GM08714 (cell line): Measurements from ENCODE around the gene ZNF566.

ENCODE experiments used
- H3K4me3 ChIP-seq: fragments of 200-500 bp; sonication (Bioruptor generic); 2 replicates; pipeline ENCODE4 v1.5.1; 2014; ENCODE audit warnings: mild to moderate bottlenecking, low read length, inconsistent platforms
- ZNF274 ChIP-seq: IDR thresholded peaks from 2 replicates; pipeline ENCODE4 v1.6.1; 2012; ENCODE audit warnings: mild to moderate bottlenecking, low read depth, low read length

ZNF566 gene

DNA sequence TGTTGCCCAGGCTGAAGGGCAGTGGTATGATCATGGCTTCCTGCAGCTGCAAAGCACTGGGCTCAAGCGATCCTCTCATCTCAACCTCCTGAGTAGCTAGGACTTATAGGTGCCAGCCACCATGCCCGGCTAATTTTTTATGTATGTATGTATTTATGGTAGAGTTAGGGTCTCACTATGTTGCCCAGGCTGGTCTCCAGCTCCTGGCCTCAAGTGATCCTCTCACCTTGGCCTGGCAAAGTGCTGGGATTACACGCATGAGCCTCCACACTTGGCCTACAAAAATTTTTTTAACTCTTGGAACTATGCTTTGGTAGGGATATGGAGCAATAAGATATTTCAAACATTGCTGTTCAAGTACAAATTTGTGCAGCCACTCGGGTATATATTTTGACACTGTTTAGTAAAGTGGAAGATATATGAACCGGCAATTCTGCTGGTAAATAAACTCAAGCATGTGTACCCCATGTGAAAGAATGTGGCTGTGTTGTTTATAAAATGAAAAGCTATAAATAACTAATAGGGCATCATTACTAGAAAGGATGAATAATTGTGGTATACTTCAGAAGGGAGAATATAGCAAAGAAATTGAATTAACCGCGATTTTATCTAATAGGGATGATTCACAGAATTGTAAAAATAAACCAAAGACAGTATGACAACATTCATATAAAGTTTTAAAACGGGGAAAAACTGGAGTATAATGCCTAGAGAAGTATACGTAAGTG is 1.1 kb downstream of the ZNF566 start:
- TF ChIP-seq ZNF274, result no peak

DNA sequence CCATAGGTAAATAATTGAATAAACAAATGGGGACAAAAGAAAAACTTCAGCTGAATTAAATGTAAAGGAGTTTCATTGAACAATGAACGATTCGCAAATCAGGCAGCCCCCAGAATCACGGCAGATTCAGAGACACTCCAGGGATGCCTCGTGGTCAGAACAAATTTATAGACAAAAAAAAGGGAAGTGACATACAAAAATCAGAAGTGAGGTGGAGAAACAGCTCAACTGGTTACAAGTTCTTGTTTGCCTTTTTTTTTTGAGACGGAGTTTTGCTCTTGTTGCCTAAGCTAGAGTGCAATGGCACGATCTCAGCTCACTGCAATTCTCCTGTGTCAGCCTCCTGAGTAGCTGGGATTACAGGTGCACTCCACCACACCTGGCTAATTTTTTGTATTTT is 5.7 kb downstream of the ZNF566 start:
- no peak overlapping the region for H3K4me3 ChIP-seq
- no peak for TF ChIP-seq ZNF274

More for the DNA sequence above, 1.1 kb downstream of the ZNF566 start:
- H3K4me3 ChIP-seq, result peak overlapping the region; percentile 69

DNA sequence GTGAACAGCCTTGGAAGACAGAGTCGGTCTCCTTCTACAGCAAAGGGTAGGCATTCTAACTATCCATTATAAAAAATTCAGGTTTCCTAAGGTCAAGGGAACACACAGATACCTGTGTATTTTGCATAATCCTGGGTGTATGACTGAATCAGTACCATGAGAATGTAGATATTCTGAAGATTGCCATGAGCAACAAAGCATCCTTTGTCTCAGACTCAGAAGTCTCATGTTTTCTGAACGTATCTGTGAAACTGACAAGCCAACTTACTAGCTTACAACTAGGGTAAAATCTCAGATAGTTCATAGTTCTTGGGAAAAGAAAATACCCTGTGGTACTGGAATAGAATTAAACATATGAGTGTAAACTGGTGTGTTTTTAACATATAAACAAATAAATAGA is 6.5 kb downstream of the ZNF566 start:
- TF ChIP-seq ZNF274, result no peak
- H3K4me3 ChIP-seq, result no peak overlapping the region

DNA sequence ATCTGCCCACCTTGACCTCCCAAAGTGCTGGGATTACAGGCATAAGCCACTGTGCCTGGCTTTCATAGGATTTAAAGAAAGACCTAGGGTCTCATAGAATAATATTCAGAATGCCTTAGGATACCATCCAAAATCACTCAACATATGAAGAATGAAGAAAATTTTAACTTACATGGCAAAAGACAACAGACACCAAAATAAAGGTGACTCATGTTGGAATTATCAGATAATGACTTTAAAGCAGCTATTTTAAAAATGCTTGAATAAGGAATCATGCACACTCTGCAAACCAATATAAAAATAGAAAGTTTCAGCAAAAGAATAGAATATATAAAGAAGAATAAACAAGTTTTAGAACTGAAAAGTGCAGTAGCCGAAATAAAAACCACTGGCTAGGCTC is 29.3 kb downstream of the ZNF566 start:
- no peak for TF ChIP-seq ZNF274
- no peak overlapping the region for H3K4me3 ChIP-seq

DNA sequence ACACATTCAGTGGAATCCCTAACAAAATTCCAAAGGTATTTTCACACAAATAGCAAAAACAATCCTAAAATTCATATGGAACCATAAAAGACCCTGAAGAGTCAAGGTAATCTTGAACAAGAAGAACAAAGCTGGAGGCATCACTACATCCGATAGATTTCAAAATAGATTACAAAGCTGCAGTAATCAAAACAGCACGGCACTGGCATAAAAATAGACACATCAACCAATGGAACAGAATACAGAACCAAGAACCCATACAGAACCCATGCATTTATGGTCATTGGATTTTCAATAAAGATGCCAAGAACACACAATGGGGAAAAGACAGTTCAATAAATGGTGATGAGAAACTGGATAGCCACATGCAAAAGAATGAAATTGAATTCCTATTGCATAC is 32.5 kb downstream of the ZNF566 start:
- H3K4me3 ChIP-seq, result no peak overlapping the region
- no peak for TF ChIP-seq ZNF274

DNA sequence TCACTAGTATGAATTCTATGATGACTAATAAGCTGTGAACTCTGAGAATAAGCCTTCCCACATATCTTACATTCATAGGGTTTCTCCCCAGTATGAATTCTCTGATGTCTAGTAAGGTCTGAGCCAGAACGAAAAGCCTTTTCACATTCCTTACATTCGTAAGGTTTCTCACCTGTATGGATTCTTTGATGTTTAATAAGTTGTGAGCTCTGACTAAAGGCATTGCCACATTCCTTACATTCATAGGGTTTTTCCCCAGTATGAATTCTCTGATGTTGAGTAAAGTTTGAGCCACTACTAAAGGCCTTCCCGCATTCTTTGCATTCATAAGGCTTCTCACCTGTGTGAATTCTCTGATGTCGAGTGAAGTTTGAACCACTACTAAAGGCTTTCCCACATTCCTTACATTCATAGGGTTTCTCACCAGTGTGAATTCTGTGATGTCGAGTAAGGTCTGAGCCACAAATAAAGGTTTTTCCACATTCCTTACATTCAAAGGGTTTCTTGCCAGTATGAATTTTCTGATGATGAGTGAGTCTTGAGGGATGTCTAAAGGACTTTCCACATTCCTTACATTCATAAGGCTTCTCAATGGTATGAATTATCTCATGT is 40.2 kb downstream of the ZNF566 start:
- peak; percentile 91 for TF ChIP-seq ZNF274
- H3K4me3 ChIP-seq, result no peak overlapping the region

DNA sequence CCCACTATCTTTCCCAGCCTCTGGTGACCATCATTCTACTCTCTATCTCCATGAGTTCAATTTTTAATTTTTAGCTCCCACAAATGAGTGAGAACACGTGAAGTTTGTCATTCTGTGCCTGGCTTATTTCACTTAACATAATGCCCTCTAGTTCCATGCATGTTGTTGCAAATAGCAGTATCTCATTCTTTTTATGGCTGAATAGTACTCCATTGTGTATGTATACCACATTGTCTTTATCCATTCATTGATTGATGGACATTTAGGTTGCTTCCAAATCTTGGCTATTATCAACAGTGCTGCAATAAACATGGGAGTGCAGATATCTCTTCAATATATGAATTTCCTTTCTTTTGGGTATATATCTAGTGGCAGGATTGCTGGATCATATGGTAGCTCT is 48.0 kb downstream of the ZNF566 start:
- TF ChIP-seq ZNF274, result no peak
- no peak overlapping the region for H3K4me3 ChIP-seq

DNA sequence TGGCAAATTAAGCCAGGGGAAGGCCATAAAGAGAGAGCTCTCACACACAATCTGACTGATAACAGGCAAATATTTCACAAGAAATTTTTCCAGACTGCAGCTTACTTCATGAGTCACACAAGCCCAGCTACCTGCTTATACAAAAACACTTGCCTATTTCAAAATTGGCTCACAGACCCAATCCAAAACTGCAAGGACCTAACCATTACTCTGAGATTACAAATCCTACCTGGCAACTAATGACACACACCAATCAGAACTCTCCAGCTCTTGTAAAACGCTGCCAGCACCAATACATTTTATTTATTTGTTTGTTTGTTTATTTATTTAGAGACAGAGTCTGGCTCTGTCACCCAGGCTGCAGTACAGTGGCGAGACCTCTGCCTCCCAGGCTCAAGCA is 52.8 kb downstream of the ZNF566 start:
- no peak for TF ChIP-seq ZNF274
- no peak overlapping the region for H3K4me3 ChIP-seq

DNA sequence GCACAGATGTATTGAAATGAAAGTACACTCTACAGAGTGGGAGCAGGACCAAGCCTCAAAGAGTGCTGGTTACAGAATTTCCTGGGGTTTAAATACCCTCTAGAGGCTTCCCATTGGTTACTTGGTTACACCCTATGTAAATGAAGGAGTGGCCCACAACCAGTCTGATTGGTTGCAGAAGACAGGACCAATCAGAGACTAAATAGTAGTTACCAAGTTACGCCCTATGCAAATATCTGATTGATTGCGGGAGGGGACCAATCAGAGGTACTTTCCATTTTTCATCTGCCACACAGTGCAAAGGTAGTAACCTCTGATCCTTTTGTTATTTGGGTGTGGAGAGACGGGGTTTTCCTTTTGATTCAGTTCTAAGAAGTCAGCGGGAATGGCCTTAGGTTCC is 65.4 kb downstream of the ZNF566 start:
- H3K4me3 ChIP-seq, result no peak overlapping the region
- no peak for TF ChIP-seq ZNF274

DNA sequence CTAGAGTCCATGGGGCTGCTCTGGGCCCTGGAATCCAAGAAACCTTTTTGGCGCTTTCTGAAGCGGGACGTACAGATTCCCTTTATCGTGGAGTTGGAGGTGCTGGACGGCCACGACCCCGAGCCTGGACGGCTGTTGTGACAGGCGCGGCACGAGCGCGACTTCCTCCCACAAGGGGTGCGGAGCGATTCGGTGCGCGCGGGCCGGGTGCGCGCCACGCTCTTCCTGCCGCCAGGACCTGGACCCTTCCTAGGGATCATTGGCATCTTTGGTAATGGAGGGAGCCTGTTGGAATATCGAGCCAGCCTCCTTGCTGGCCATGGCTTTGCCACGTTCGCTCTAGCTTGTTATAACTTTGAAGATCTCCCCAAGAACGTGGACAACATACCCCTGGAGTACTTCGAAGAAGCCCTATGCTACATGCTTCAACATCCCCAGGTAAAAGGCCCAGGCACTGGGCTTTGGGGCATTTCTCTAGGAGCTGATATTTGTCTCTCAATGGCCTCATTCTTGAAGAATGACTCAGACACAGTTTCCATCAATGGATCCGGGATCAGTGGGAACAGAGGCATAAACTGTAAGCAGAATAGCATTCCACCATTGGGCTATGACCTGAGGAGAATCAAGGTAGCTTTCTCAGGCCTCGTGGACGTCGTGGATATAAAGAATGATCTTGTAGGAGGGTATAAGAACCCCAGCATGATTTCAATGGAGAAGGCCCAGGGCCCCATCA is 67.4 kb downstream of the ZNF566 start:
- H3K4me3 ChIP-seq, result peak overlapping the region; percentile 31; the same call in 1 of the 2 replicates
- TF ChIP-seq ZNF274, result no peak

DNA sequence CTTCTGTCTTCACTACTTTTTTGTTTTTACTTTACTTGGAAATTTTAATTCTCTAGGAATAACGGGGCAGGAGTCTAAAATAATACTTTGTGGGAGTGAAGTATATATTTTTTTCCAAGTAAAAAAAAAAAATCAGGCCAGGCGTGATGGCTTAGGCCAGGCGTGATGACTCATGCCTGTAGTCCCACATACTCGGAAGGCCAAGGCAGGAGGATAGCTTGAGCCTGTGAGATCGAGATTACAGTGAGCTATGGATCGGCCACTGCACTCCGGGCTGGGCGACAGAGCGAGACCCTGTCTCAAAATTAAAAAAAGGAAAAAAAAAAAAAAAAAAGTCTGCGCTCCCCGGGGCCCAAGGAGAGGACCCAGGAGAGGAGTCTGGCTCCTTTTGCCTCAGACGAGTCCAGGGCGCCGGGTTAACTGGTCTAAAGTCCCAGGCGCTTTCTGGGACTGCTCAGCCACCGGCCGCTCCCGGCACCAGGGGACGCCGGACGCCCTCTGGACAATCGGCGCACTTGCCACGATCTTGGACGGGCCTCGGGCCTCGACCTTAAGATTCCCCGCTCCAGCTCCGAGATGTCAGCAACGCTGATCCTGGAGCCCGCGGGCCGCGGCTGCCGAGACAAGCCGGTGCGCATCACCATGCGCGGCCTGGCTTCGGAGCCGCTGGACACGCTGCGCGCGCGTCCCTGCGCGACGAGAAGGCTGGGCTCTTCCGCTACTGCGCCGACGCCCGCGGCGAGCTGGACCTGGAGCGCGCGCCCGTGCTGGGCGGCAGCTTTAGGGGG is 68.2 kb downstream of the ZNF566 start:
- H3K4me3 ChIP-seq, result peak overlapping the region; percentile 31; the same call in 1 of the 2 replicates
- TF ChIP-seq ZNF274, result no peak

DNA sequence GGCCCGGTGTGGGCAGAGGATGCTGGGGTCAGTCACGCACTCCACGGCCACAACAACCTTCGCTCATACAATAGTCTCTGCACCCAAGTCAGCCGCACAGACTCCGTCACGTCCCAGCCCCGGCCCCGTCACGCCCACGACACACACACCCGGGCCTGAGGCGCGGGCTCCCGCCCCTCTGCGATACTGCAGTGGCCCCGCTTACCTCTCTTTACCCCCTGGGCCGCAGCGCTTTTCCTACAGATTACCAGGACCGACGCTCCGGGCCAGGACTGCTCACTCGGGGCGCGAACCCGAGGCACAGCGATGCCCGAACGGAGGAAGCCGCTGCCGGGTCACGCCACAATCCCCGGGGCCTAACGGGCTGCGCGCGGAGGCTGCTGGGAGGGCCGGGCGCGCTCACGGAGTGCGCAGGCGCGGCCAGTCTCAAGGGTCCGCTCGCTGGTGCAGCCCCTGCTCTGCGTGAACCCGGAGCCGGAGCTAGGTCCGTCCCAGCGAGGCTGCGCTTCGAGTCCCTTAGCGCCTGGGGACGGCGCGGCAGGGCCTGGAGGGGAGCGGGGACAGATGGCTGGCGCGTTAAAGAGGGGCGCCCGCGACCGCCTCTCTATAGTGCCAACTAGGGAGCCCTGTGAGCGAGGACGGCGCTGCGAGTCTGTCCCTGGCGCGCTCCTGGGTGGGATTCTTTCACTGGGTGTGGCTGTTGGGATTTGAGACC is 70.9 kb downstream of the ZNF566 start, which contains the start of gene ZFP82:
TSS of gene ZFP82 (minus strand) at position 358 of the 715 bp plus-strand sequence. CDS start 8,855 bp downstream, outside the sequence.
- peak within 1 kb of the TSS; percentile 75 for H3K4me3 ChIP-seq
- no peak for TF ChIP-seq ZNF274

DNA sequence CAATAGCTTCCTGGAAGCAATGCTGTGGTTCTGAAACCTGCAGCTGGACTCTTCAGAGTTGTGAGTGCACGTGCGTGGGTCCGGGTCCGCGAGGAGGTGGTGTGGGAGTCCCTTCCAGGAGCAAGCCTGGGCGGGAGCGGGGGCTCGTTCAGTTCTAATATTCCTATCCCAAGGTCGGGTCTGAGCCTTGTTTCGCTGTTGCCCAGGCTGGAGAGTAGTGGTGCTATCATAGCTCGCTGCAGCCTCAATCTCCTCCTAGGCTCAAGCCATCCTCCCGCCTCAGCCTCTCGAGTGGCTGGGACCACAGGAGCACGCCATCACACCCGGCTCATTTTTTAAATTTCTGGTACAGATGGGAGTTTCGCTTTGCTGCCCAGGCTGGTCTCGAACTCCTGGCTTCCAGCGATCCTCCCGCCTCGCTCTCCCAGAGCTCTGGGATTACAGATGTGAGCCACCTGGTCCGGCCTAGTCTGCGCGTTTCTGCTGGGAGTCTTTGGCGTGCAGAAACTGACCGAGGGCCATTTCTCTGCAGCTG is 71.5 kb downstream of the ZNF566 start:
- TF ChIP-seq ZNF274, result no peak
- H3K4me3 ChIP-seq, result peak overlapping the region; percentile 75
